Esophagus (tissue), 2 donors: ENCODE data around the gene SFRP2. TPM values are rescaled to one million over a fixed set of nuclear protein-coding genes. Genes with fewer than 3 reads are reported as not detected.

Source experiments
- H3K27ac ChIP-seq, 2 donors: one replicate each; pipeline ENCODE4 v1.5.1; 2013; ENCODE audit warnings: low read depth in 2 of 2, mild to moderate bottlenecking in 2 of 2, inconsistent platforms in 1 of 2, low read length in 1 of 2, moderate library complexity in 1 of 2
- H3K27me3 ChIP-seq, 2 donors: one replicate each; pipeline ENCODE4 v1.6.1; 2013; ENCODE audit warnings: low read length in 2 of 2, control low read depth in 1 of 2, mild to moderate bottlenecking in 1 of 2; ENCODE audit not compliant: insufficient read depth in 2 of 2, control insufficient read depth in 1 of 2
- H3K36me3 ChIP-seq, 2 donors: one replicate each; pipeline ENCODE4 v1.6.1; 2013; ENCODE audit warnings: low read length in 1 of 2; ENCODE audit not compliant: control insufficient read depth in 2 of 2, insufficient read depth in 2 of 2
- H3K4me1 ChIP-seq, 2 donors: one replicate each; pipeline ENCODE4 v1.6.1; 2013; ENCODE audit warnings: low read length in 1 of 2; ENCODE audit not compliant: control insufficient read depth in 2 of 2, insufficient read depth in 2 of 2
- H3K4me3 ChIP-seq, 2 donors: one replicate each; pipeline ENCODE4 v1.5.1; 2013; ENCODE audit warnings: low read length in 2 of 2, mild to moderate bottlenecking in 2 of 2, low read depth in 1 of 2, moderate library complexity in 1 of 2
- H3K9me3 ChIP-seq, 2 donors: one replicate each; pipeline ENCODE4 v1.6.1; 2013; ENCODE audit warnings: mild to moderate bottlenecking in 2 of 2, low read depth in 1 of 2, low read length in 1 of 2, moderate library complexity in 1 of 2; ENCODE audit not compliant: control insufficient read depth in 2 of 2, insufficient read depth in 1 of 2
- whole genome bisulfite sequencing, 2 donors: extraction: QIAGEN DNeasy Blood & Tissue Kit; methylation state at CpG; one replicate each; pipeline ENCODE4 v1.1.7; 2013; 5-methylcytosine and 5-hydroxymethylcytosine counted together
- polyA plus RNA-seq, 2 donors: library from polyadenylated mRNA; stranded (reverse); fragments of 200-250 nt; gene quantifications; one replicate each; pipeline ENCODE4 v1.2.3, GENCODE V29; 2013
- donor health status: healthy with polysubstance abuse.
- donor health status: Bipolar disorder and iron deficiency.

The SFRP2 gene
- polyA plus RNA-seq, 2 donors = 5.0 to 16.4 TPM

DNA sequence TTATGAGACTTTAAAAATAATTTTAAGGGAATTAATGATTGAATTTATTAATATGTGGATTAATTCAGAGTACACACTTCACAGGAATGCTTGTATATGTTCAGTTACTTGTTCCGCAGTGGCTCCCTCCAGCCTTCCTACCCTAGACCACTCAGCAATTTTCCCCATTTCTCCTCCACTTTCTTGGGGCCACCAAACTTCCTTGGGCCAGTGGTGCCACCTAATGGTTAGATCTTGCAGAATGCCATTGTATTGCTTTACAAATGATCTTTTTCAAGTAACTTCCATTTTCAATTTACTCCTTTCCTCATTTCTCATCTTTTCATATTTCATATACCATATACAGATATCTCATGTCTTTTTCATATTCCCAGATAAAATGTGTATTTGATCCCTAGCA is 25.5 kb downstream of the SFRP2 start:
- Histone ChIP-seq H3K36me3 (no peaks in the 10 kb centered on the region), H3K27me3 (no peaks in the 10 kb centered on the region), H3K4me3 (no peak overlapping the region), H3K27ac (no peak overlapping the region), H3K4me1 (no peaks in the 10 kb centered on the region), H3K9me3 (no peaks in the 10 kb centered on the region)
- WGBS, 2 donors = 93 to 96% methylated on average over 1 of the region's 1 CpG

DNA sequence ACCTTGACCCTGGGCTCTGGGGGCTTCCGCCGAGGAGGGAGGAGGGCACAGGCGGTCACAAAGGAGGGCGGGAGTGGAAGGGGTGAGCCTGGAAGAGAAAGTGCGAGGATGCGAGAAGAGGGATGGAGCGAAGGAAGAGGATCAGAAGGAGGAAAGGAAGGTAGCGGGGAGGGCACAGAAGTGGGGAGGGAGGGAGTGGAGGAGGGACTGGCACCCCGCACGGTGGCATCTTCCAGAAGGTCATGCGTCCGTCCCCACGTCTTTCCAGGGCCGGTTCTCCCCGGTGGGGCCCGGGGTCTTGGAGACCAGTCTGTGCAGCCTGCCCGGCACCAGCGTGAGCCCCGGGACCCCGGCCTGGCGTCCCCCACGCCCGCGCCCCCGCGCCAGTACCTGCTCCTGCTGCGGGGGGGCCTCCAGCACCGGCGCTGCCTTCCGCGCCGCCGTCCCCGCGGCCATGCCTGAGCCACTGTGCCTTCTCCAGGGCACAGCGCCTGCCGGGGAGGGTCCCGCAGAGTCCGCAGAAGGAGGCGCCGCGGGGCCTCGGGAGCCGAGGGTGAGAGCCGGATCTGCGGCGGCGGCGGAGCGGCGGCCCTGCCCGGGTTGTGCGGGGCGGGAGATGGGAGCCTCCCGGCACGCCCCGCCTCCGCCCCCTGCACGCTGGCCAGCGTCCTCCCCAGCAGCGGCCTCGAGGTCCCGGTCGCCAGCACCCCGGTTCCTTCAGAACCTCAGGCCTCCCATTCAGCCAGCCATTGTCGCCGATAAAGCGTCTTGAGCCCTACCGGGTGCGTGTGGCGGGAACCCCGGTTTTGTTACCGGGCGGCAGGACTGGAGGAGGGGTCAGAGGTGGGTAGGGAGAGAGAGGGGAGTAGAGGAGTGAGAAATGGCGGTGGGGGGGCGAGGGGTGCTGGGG is 29.2 kb downstream of the SFRP2 start, which contains the start of gene RNF175:
TSS of gene RNF175 (minus strand) at position 618 of the 910 bp plus-strand sequence. CDS start at position 456, 162 bp downstream.
- no peaks in the 10 kb centered on the region for H3K9me3 ChIP-seq
- H3K27ac ChIP-seq = no peak within 1 kb of the TSS
- 8% methylated on average over 53 to 76 of the region's 76 CpGs for WGBS, 2 donors
- no peaks in the 10 kb centered on the region for H3K36me3 ChIP-seq
- H3K27me3 ChIP-seq = no peaks in the 10 kb centered on the region
- H3K4me1 ChIP-seq = no peaks in the 10 kb centered on the region
- H3K4me3 ChIP-seq = peak within 1 kb of the TSS; percentile 47 to 49

- Histone ChIP-seq H3K27me3 (no peaks in the 10 kb centered on the region), H3K4me1 (no peaks in the 10 kb centered on the region), H3K36me3 (no peaks in the 10 kb centered on the region), H3K4me3 (peak overlapping the region in 1 of 2 donors; percentile 49), H3K9me3 (no peaks in the 10 kb centered on the region), H3K27ac (no peak overlapping the region)
- 67 to 74% methylated on average over 14 to 15 of the region's 15 CpGs for WGBS, 2 donors
Observed at GRCh38 chr4:153758688-153759406, 30.0 kb downstream of the SFRP2 start.

DNA sequence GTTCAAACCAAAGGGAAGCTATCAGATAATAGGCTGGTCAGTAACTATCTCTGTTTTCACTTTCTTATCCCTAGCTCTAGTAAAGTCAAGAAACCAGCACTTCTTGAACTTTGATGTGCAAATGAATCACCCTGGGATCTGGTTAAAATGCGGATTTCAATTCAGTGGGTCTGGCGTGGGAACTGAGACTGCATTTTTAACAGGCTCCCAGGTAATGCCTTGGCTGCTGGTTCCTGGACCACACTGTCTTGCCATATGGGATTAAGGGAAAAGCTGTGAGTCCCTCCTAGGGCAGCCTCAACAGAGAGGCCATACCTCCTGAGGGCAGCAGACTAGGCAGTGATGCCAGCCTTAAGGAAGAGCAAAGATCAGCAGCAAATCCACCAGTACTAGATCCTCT is 30.7 kb downstream of the SFRP2 start:
- Histone ChIP-seq H3K9me3 (no peaks in the 10 kb centered on the region), H3K36me3 (no peaks in the 10 kb centered on the region), H3K27ac (no peak overlapping the region), H3K4me1 (no peaks in the 10 kb centered on the region), H3K27me3 (no peaks in the 10 kb centered on the region), H3K4me3 (no peak overlapping the region)
- 78 to 93% methylated on average over 2 of the region's 2 CpGs for WGBS, 2 donors

GRCh38 chr4:153757407-153757806 is 31.5 kb downstream of the SFRP2 start:
- no peaks in the 10 kb centered on the region for H3K36me3 ChIP-seq
- H3K27me3 ChIP-seq = no peaks in the 10 kb centered on the region
- no peak overlapping the region for H3K27ac ChIP-seq
- 68 to 81% methylated on average over 1 of the region's 1 CpG for WGBS, 2 donors
- no peaks in the 10 kb centered on the region for H3K9me3 ChIP-seq
- no peaks in the 10 kb centered on the region for H3K4me1 ChIP-seq
- H3K4me3 ChIP-seq = no peak overlapping the region

DNA sequence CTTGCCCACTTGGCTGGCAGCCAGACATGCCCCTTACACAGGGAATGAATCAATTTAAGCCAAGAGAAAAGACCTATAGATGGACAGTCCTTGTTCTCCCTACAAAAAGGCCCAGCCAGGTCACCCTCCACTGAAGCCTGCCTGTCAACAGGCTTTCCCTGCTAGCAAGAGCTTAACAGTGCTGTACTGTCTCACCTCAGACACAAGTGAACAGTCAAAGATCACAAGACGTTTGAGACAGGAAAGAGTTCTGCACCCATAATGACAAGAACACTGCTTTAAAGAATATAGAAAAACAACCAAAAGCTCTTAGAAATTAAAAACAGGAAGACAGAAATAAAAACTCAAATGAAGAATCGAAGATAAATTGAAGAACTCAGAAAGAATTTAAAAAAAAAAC is 33.7 kb downstream of the SFRP2 start:
- Histone ChIP-seq H3K36me3 (no peaks in the 10 kb centered on the region), H3K27ac (no peak overlapping the region), H3K27me3 (no peaks in the 10 kb centered on the region), H3K4me1 (no peaks in the 10 kb centered on the region), H3K4me3 (no peak overlapping the region), H3K9me3 (no peaks in the 10 kb centered on the region)
- WGBS, 2 donors = 73% methylated on average over 2 of the region's 2 CpGs

- no peaks in the 10 kb centered on the region for H3K4me1 ChIP-seq
- WGBS, 2 donors = 35 to 36% methylated on average over 5 of the region's 5 CpGs
Observed at GRCh38 chr4:153750197-153750817, 38.6 kb downstream of the SFRP2 start.

DNA sequence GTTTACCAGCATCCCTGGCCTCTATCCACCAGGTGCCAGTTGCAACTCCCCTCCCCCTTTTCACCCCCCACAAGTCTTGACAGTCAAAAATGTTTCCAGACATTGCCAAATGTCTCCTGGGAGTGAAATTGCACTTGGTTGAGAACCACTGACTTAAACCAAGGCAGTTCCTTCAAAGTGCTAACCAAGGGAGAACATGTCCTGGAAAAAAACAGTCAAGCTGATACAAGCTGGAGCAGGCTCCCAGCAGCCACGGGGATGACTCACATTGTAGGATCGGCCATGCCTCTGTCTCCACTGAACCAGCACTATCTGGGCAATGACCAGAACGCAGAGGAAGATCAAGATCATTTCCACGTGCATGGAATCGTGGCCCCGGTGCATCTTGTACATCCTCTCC is 40.5 kb downstream of the SFRP2 start:
- no peaks in the 10 kb centered on the region for H3K27me3 ChIP-seq
- peak overlapping the region; percentile 18 to 70 for H3K27ac ChIP-seq
- no peaks in the 10 kb centered on the region for H3K4me1 ChIP-seq
- WGBS, 2 donors = 32 to 63% methylated on average over 6 of the region's 6 CpGs
- H3K36me3 ChIP-seq = no peaks in the 10 kb centered on the region
- H3K9me3 ChIP-seq = no peaks in the 10 kb centered on the region
- H3K4me3 ChIP-seq = no peak overlapping the region

More at GRCh38 chr4:153750197-153750817, 38.6 kb downstream of the SFRP2 start:
- H3K9me3 ChIP-seq = no peaks in the 10 kb centered on the region
- H3K36me3 ChIP-seq = no peaks in the 10 kb centered on the region
- H3K4me3 ChIP-seq = no peak overlapping the region
- no peaks in the 10 kb centered on the region for H3K27me3 ChIP-seq
- no peak overlapping the region for H3K27ac ChIP-seq

DNA sequence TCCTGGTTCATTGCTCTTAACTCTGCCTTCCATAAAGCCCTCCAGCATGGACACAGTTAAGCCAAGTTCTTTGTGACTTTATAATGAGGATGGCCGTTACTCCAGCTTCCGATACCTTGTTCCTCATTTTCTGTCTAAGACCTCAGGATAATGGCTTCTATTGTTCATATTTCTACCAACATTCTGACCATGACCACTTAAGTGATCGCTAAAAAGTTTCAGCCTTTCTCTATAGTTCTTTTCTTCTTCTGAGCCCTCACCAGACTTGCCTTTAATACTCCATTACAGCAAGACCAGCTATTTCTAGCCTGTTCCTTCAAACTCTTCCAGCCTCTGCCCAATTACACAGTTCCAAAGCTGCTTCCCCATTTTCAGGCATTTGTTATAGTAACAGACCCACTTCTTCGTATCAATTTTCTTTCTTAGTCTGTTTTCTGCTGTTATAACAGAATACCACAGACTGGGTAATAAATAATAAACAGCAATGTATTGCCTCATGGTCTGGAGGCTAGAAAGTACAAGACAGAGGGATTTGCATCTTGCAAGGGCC is 41.4 kb downstream of the SFRP2 start:
- H3K36me3 ChIP-seq = no peaks in the 10 kb centered on the region
- H3K4me1 ChIP-seq = no peaks in the 10 kb centered on the region
- H3K27me3 ChIP-seq = no peaks in the 10 kb centered on the region
- H3K9me3 ChIP-seq = no peaks in the 10 kb centered on the region
- WGBS, 2 donors = 81 to 86% methylated on average over 4 of the region's 4 CpGs
- H3K4me3 ChIP-seq = no peak overlapping the region
- no peak overlapping the region for H3K27ac ChIP-seq
